Measurements from ENCODE around the gene NLRP6. TPM values are rescaled to one million over a fixed set of nuclear protein-coding genes. Genes with fewer than 3 reads are reported as not detected.
"Not testable (repeated sequence)": the region's sequence is repeated elsewhere in the genome, so short reads cannot be mapped to it uniquely, and the experiment has no call there.

NLRP6 gene
- total and polyA plus RNA-seq, 2 experiments from 2014 or later: not detected

- DNase-seq: no peak
- no peak overlapping the region for H3K4me3 ChIP-seq
- TF ChIP-seq EZH2 (IDR thresholded peaks at IDR 0.05; ENCODE audit: insufficient read depth, poor library complexity, severe bottlenecking): no peak
- no peak overlapping the region for H3K4me2 ChIP-seq (ENCODE audit: unreplicated experiment)
- WGBS, 2 experiments (ENCODE audit: low coverage in 1 of 2, low lambda C conversion rate in 2 of 2, missing lambda C conversion rate in 2 of 2): 74 to 76% methylated on average over 22 to 24 of the region's 24 CpGs
- H4K20me1 ChIP-seq (ENCODE audit: insufficient read depth): no peaks in the 10 kb centered on the region
- no peaks in the 10 kb centered on the region for H3K79me2 ChIP-seq (ENCODE audit: insufficient read depth)
- no peak overlapping the region for H3K9ac ChIP-seq
- H3K27ac ChIP-seq: no peak overlapping the region
- no peaks in the 10 kb centered on the region for H3F3A ChIP-seq (ENCODE audit: insufficient read depth)
- no peaks in the 10 kb centered on the region for H3K36me3 ChIP-seq (ENCODE audit: low read depth)
- H2AFZ ChIP-seq: no peak overlapping the region
- in situ Hi-C loops (cut with MboI): no loop called here
- H3K27me3 ChIP-seq (replicated peaks; ENCODE audit: insufficient read depth): peaks cover 42% of the 10 kb centered on the region
- H3K4me1 ChIP-seq (ENCODE audit: insufficient read depth): no peaks in the 10 kb centered on the region
- H3K9me2 ChIP-seq (ENCODE audit: insufficient read depth): no peaks in the 10 kb centered on the region
- H3K9me3 ChIP-seq (ENCODE audit: low read depth): no peaks in the 10 kb centered on the region
Measured at GRCh38 chr11:284105-285020, 6.2 kb downstream of the NLRP6 start.

DNA sequence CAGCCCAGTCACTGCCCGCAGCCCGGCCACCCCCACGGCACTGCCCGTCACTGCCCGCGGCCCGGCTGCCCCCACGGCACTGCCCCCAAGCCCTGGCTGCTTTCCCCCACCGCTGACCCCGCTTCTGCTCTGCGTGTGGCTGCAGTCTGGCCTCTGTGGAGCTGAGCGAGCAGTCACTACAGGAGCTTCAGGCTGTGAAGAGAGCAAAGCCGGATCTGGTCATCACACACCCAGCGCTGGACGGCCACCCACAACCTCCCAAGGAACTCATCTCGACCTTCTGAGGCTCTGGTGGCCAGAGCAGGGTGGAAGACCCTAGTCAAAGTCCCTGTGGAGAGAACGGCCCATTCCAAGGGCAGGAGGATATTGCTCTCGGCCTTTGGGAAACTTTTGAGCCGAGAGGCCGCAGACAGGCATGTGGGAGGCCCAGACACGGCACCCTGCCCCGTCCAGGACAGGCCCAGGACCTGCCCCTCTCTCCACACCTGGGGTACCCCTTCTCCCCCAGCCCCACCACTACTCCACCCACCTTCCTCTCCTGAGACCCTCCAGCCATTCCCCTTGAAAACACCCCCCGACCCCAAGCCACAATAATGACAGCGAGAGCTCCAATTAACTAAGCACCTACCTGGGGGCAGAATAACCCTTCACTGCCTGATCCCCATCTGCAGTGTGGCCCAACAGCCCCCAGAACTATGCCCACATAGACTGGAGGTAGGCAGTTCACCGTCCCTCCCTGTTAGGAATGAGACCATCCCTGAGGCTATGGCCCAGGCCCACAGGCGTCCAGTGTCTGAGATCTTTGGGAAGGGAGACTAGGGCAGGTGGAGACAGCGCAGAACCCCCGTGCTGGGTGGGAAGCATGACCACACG lies 7.0 kb downstream of the NLRP6 start:
- no peak overlapping the region for H3K27ac ChIP-seq
- H4K20me1 ChIP-seq (ENCODE audit: insufficient read depth): no peaks in the 10 kb centered on the region
- H3K9me3 ChIP-seq (ENCODE audit: low read depth): no peaks in the 10 kb centered on the region
- no peak overlapping the region for H3K4me3 ChIP-seq
- no peak overlapping the region for H2AFZ ChIP-seq
- DNase-seq: no peak
- H3K27me3 ChIP-seq (replicated peaks; ENCODE audit: insufficient read depth): peaks cover 33% of the 10 kb centered on the region
- no peaks in the 10 kb centered on the region for H3K9me2 ChIP-seq (ENCODE audit: insufficient read depth)
- no peaks in the 10 kb centered on the region for H3K79me2 ChIP-seq (ENCODE audit: insufficient read depth)
- TF ChIP-seq EZH2 (IDR thresholded peaks at IDR 0.05; ENCODE audit: insufficient read depth, poor library complexity, severe bottlenecking) (no peak), EZH2phosphoT487 (IDR thresholded peaks at IDR 0.05; ENCODE audit: insufficient read depth, low read depth) (no peak)
- no peaks in the 10 kb centered on the region for H3K36me3 ChIP-seq (ENCODE audit: low read depth)
- H3K9ac ChIP-seq: no peak overlapping the region
- in situ Hi-C loops (cut with MboI): no loop called here
- H3K4me2 ChIP-seq (ENCODE audit: unreplicated experiment): no peak overlapping the region
- 60 to 72% methylated on average over 17 to 29 of the region's 29 CpGs for WGBS, 2 experiments (ENCODE audit: low coverage in 1 of 2, low lambda C conversion rate in 2 of 2, missing lambda C conversion rate in 2 of 2)
- no peaks in the 10 kb centered on the region for H3K4me1 ChIP-seq (ENCODE audit: insufficient read depth)
- no peaks in the 10 kb centered on the region for H3F3A ChIP-seq (ENCODE audit: insufficient read depth)

- Histone ChIP-seq H3K9ac (no peak overlapping the region), H3K4me2 (ENCODE audit: unreplicated experiment) (no peak overlapping the region), H3K27me3 (replicated peaks; ENCODE audit: insufficient read depth) (peaks cover 28% of the 10 kb centered on the region), H3K9me2 (ENCODE audit: insufficient read depth) (no peaks in the 10 kb centered on the region), H3K27ac (no peak overlapping the region), H4K20me1 (ENCODE audit: insufficient read depth) (no peaks in the 10 kb centered on the region), H3F3A (ENCODE audit: insufficient read depth) (no peaks in the 10 kb centered on the region), H3K79me2 (ENCODE audit: insufficient read depth) (no peaks in the 10 kb centered on the region), H3K36me3 (ENCODE audit: low read depth) (no peaks in the 10 kb centered on the region), H2AFZ (no peak overlapping the region), H3K9me3 (ENCODE audit: low read depth) (no peaks in the 10 kb centered on the region), H3K4me3 (no peak overlapping the region), H3K4me1 (ENCODE audit: insufficient read depth) (no peaks in the 10 kb centered on the region)
- WGBS, 2 experiments (ENCODE audit: low coverage in 1 of 2, low lambda C conversion rate in 2 of 2, missing lambda C conversion rate in 2 of 2): 68 to 80% methylated on average over 8 of the region's 8 CpGs
- DNase-seq: no peak
- in situ Hi-C loops (cut with MboI): no loop called here
- TF ChIP-seq EZH2phosphoT487 (IDR thresholded peaks at IDR 0.05; ENCODE audit: insufficient read depth, low read depth): no peak
- no peak for TF ChIP-seq EZH2 (IDR thresholded peaks at IDR 0.05; ENCODE audit: insufficient read depth, poor library complexity, severe bottlenecking)
Measured at GRCh38 chr11:285894-286220, 7.7 kb downstream of the NLRP6 start.

GRCh38 chr11:286977-287820 lies 9.0 kb downstream of the NLRP6 start:
- H3K9me3 ChIP-seq (ENCODE audit: low read depth); H3K9me2 ChIP-seq (ENCODE audit: insufficient read depth); H4K20me1 ChIP-seq (ENCODE audit: insufficient read depth); H3K4me3 ChIP-seq; H3K79me2 ChIP-seq (ENCODE audit: insufficient read depth); H2AFZ ChIP-seq; H3K27ac ChIP-seq; in situ Hi-C loops (cut with MboI); H3F3A ChIP-seq (ENCODE audit: insufficient read depth); H3K36me3 ChIP-seq (ENCODE audit: low read depth); H3K4me1 ChIP-seq (ENCODE audit: insufficient read depth); DNase-seq; H3K9ac ChIP-seq; H3K4me2 ChIP-seq (ENCODE audit: unreplicated experiment): not testable (repeated sequence)
- WGBS, 2 experiments (ENCODE audit: low coverage in 1 of 2, low lambda C conversion rate in 2 of 2, missing lambda C conversion rate in 2 of 2): 89 to 93% methylated on average over 13 to 27 of the region's 27 CpGs
- peaks cover 15% of the 10 kb centered on the region for H3K27me3 ChIP-seq (replicated peaks; ENCODE audit: insufficient read depth)

Measured in GM23248 (cell line).